Mesothelial cell of epicardium (in vitro differentiated cells): Measurements from ENCODE around the gene CDS1. TPM values are rescaled to one million over a fixed set of nuclear protein-coding genes. Genes with fewer than 3 reads are reported as not detected.

Experiments
- DNase-seq, 2 experiments: peaks; one replicate each; pipeline ENCODE4 v3.0.0; 2021; ENCODE audit warnings: low spot score in 2 of 2; ENCODE audit not compliant: unreplicated experiment in 2 of 2
- H3K27ac Mint-ChIP-seq: 2 replicates; pipeline ENCODE4 v1.8.0; 2021; ENCODE audit warnings: mixed read lengths
- H3K27me3 Mint-ChIP-seq: 2 replicates; pipeline ENCODE4 v1.8.0; 2021; ENCODE audit warnings: low read depth, mixed read lengths
- H3K36me3 Mint-ChIP-seq: 2 replicates; pipeline ENCODE4 v1.8.0; 2021; ENCODE audit warnings: mixed read lengths
- H3K4me1 Mint-ChIP-seq: 2 replicates; pipeline ENCODE4 v1.8.0; 2021; ENCODE audit warnings: mixed read lengths
- H3K4me3 Mint-ChIP-seq: 2 replicates; pipeline ENCODE4 v1.8.0; 2021; ENCODE audit warnings: mild to moderate bottlenecking, moderate library complexity, mixed read lengths
- H3K9me3 Mint-ChIP-seq: 2 replicates; pipeline ENCODE4 v1.8.0; 2021; ENCODE audit warnings: mixed read lengths
- CTCF ChIP-seq: fragments of 200-600 bp; sonication (generic); IDR thresholded peaks from one replicate; pipeline ENCODE4 v1.5.0; 2021; ENCODE audit warnings: antibody characterized with exemption; ENCODE audit not compliant: unreplicated experiment
- total RNA-seq: library from RNA; stranded (reverse); gene quantifications from 3 replicates; pipeline ENCODE4 v1.2.1, GENCODE V29; 2021

The CDS1 gene
- total RNA-seq, 1 donor from 2014 or later, result 18.7 TPM

GRCh38 chr4:84585251-84585650 is 2.3 kb downstream of the CDS1 start:
- peak overlapping the region; percentile 87 for H3K4me3 Mint-ChIP-seq
- H3K27me3 Mint-ChIP-seq, result peaks cover 25% of the 10 kb centered on the region
- DNase-seq, result no peak
- H3K4me1 Mint-ChIP-seq, result peaks cover 33% of the 10 kb centered on the region
- peaks cover 18% of the 10 kb centered on the region for H3K9me3 Mint-ChIP-seq
- no peak for TF ChIP-seq CTCF
- peak overlapping the region; percentile 50 for H3K27ac Mint-ChIP-seq
- H3K36me3 Mint-ChIP-seq, result peaks cover 19% of the 10 kb centered on the region

GRCh38 chr4:84594724-84595123 is 11.8 kb downstream of the CDS1 start:
- H3K4me3 Mint-ChIP-seq, result no peak overlapping the region
- H3K4me1 Mint-ChIP-seq, result peaks cover 55% of the 10 kb centered on the region
- no peak for TF ChIP-seq CTCF
- DNase-seq, result no peak
- peaks cover 9% of the 10 kb centered on the region for H3K9me3 Mint-ChIP-seq
- no peaks in the 10 kb centered on the region for H3K27me3 Mint-ChIP-seq
- H3K27ac Mint-ChIP-seq, result peak overlapping the region; percentile 67
- H3K36me3 Mint-ChIP-seq, result peaks cover 4% of the 10 kb centered on the region

GRCh38 chr4:84596826-84597225 is 13.9 kb downstream of the CDS1 start:
- TF ChIP-seq CTCF, result no peak
- Mint-ChIP-seq H3K27me3 (no peaks in the 10 kb centered on the region), H3K4me3 (no peak overlapping the region), H3K9me3 (peaks cover 16% of the 10 kb centered on the region), H3K36me3 (peaks cover 11% of the 10 kb centered on the region), H3K4me1 (peaks cover 42% of the 10 kb centered on the region), H3K27ac (no peak overlapping the region)
- DNase-seq, result no peak

- no peak overlapping the region for H3K4me3 Mint-ChIP-seq
- no peak for DNase-seq
- peak overlapping the region; percentile 9 for H3K27ac Mint-ChIP-seq
- H3K9me3 Mint-ChIP-seq, result peaks cover 16% of the 10 kb centered on the region
- no peak for TF ChIP-seq CTCF
- no peaks in the 10 kb centered on the region for H3K27me3 Mint-ChIP-seq
- H3K36me3 Mint-ChIP-seq, result peaks cover 13% of the 10 kb centered on the region
- peaks cover 38% of the 10 kb centered on the region for H3K4me1 Mint-ChIP-seq
These were observed 14.5 kb downstream of the CDS1 start for GRCh38 chr4:84597450-84597849.

- peak overlapping the region; percentile 57 for H3K27ac Mint-ChIP-seq
- no peak overlapping the region for H3K4me3 Mint-ChIP-seq
- H3K36me3 Mint-ChIP-seq, result peaks cover 29% of the 10 kb centered on the region
- no peaks in the 10 kb centered on the region for H3K27me3 Mint-ChIP-seq
- no peak for TF ChIP-seq CTCF
- peaks cover 6% of the 10 kb centered on the region for H3K4me1 Mint-ChIP-seq
- no peak for DNase-seq
- peaks cover 2% of the 10 kb centered on the region for H3K9me3 Mint-ChIP-seq
These were observed 23.7 kb downstream of the CDS1 start for GRCh38 chr4:84606645-84607044.

GRCh38 chr4:84611531-84611930 is 28.6 kb downstream of the CDS1 start:
- H3K36me3 Mint-ChIP-seq, result peaks cover 32% of the 10 kb centered on the region
- TF ChIP-seq CTCF, result no peak
- no peak overlapping the region for H3K4me3 Mint-ChIP-seq
- H3K27me3 Mint-ChIP-seq, result no peaks in the 10 kb centered on the region
- no peak for DNase-seq
- peaks cover 2% of the 10 kb centered on the region for H3K9me3 Mint-ChIP-seq
- peaks cover 5% of the 10 kb centered on the region for H3K4me1 Mint-ChIP-seq
- H3K27ac Mint-ChIP-seq, result no peak overlapping the region
